CD4-positive, CD25-positive, alpha-beta regulatory T cell (primary cell): Measurements from ENCODE around the gene ITIH5. TPM values are rescaled to one million over a fixed set of nuclear protein-coding genes. Genes with fewer than 3 reads are reported as not detected.
A peak's percentile ranks its signal among the peaks of the same experiment; 100 is the strongest.

ENCODE experiments used
- ATAC-seq, 2 donors: fragments of 150-1000 bp; cut with Tn5 transposase; one replicate each; pipeline ENCODE4 v1.10.0; 2021; ENCODE audit warnings: low read depth in 2 of 2, moderate number of reproducible peaks in 2 of 2, moderate library complexity in 1 of 2
- DNase-seq, 3 donors: peaks; one replicate each; pipeline versions ENCODE4 v3.0.0 to v3.0.0-alpha.2; 2012 to 2022; ENCODE audit warnings: mixed read lengths in 1 of 3
- H3K27ac ChIP-seq: one replicate; pipeline ENCODE4 v1.7.0; 2013; ENCODE audit warnings: mild to moderate bottlenecking, low read length; ENCODE audit not compliant: insufficient read depth, poor library complexity, severe bottlenecking
- H3K27me3 ChIP-seq: one replicate; pipeline ENCODE4 v1.7.0; 2013; ENCODE audit warnings: low read length; ENCODE audit not compliant: control insufficient read depth, insufficient read depth
- H3K36me3 ChIP-seq: one replicate; pipeline ENCODE4 v1.7.0; 2013; ENCODE audit warnings: mild to moderate bottlenecking, low read length, moderate library complexity; ENCODE audit not compliant: control insufficient read depth, insufficient read depth
- H3K4me1 ChIP-seq: 2 replicates; pipeline ENCODE4 v1.7.0; 2013; ENCODE audit warnings: mild to moderate bottlenecking, low read length; ENCODE audit not compliant: insufficient read depth, control insufficient read depth, poor library complexity, severe bottlenecking
- H3K4me3 ChIP-seq: one replicate; pipeline ENCODE4 v1.7.0; 2013; ENCODE audit warnings: low read depth, mild to moderate bottlenecking, low read length, moderate library complexity
- H3K9me3 ChIP-seq, 2 experiments: 1 replicate in 1 of 2; 2 replicates in 1 of 2; pipeline ENCODE4 v1.7.0; 2013; ENCODE audit warnings: low read length in 2 of 2, mild to moderate bottlenecking in 1 of 2, moderate library complexity in 1 of 2; ENCODE audit not compliant: control insufficient read depth in 2 of 2
- H3K27ac Mint-ChIP-seq, 3 donors: one replicate each; pipeline ENCODE4 v1.8.0; 2020 to 2022; ENCODE audit warnings: mild to moderate bottlenecking in 3 of 3, mixed read lengths in 3 of 3, moderate library complexity in 2 of 3
- H3K27me3 Mint-ChIP-seq: one replicate; pipeline ENCODE4 v1.8.0; 2022; ENCODE audit warnings: mild to moderate bottlenecking, mixed read lengths
- H3K36me3 Mint-ChIP-seq: one replicate; pipeline ENCODE4 v1.8.0; 2020; ENCODE audit warnings: mixed read lengths
- H3K4me1 Mint-ChIP-seq, 4 donors: one replicate each; pipeline ENCODE4 v1.8.0; 2020 to 2022; ENCODE audit warnings: mixed read lengths in 4 of 4, mild to moderate bottlenecking in 1 of 4
- H3K4me3 Mint-ChIP-seq, 4 donors: one replicate each; pipeline ENCODE4 v1.8.0; 2020 to 2022; ENCODE audit warnings: mild to moderate bottlenecking in 4 of 4, mixed read lengths in 4 of 4, moderate library complexity in 3 of 4
- H3K9me3 Mint-ChIP-seq, 7 donors: one replicate each; pipeline ENCODE4 v1.8.0; 2020 to 2022; ENCODE audit warnings: mixed read lengths in 7 of 7, mild to moderate bottlenecking in 3 of 7, moderate library complexity in 2 of 7
- polyA plus RNA-seq, 4 donors: library from polyadenylated mRNA; unstranded; fragments of 300-500 nt; fragmentation: Illumina TruSeq; gene quantifications; one replicate each; pipeline ENCODE4 v1.2.3, GENCODE V29; 2021
- total RNA-seq: library from RNA; stranded (reverse); gene quantifications from one replicate; pipeline ENCODE4 v1.2.3, GENCODE V29; 2022

ITIH5 gene
- total and polyA plus RNA-seq, 5 donors from 2014 or later, result not detected

DNA sequence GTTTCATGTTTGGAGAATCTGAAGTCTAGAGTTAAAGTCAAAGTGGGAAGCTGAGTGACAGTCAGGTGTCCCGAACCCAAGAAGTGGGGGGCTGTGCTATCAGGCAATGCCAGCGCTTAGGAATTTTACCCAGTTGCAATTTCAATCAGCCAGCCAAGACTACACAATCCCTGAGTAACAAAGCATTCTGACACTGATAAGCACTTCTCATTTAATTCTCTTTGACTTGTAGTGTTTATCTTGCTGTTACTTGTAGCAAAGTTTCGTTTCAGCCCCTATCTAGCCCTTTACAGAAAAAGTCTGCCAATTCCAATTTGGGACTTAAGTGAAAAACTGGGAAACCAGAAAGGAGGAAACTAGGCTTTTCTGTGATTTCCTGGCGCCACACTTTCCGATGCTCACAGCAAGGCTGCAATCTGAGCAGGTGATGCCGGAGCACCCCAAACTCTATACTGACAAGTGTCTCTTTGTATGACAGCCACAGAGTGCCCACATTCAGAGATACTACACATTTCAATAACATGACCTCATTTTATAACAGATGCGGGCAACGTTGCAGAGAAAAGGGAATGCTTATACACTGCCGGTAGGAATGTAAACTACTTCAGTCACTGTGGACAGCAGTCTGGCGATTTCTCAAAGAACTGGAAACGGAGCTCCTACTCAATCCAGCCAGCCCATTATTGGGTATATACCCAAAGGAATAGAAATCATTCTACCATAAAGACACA is 61.0 kb downstream of the ITIH5 start:
- DNase-seq, result no peak
- H3K9me3 Mint-ChIP-seq, result no peaks in the 10 kb centered on the region
- H3K36me3 ChIP-seq, result no peaks in the 10 kb centered on the region
- peaks cover 0 to 6% (median 0%) of the 10 kb centered on the region in 4 donors for H3K4me1 Mint-ChIP-seq
- no peaks in the 10 kb centered on the region for H3K27me3 ChIP-seq
- H3K27me3 Mint-ChIP-seq, result peaks cover 4% of the 10 kb centered on the region
- no peaks in the 10 kb centered on the region for H3K9me3 ChIP-seq
- H3K27ac ChIP-seq, result no peak overlapping the region
- no peaks in the 10 kb centered on the region for H3K36me3 Mint-ChIP-seq
- H3K27ac Mint-ChIP-seq, result no peak overlapping the region
- ATAC-seq, result no peak
- no peaks in the 10 kb centered on the region for H3K4me1 ChIP-seq
- no peak overlapping the region for H3K4me3 Mint-ChIP-seq
- H3K4me3 ChIP-seq, result no peak overlapping the region

DNA sequence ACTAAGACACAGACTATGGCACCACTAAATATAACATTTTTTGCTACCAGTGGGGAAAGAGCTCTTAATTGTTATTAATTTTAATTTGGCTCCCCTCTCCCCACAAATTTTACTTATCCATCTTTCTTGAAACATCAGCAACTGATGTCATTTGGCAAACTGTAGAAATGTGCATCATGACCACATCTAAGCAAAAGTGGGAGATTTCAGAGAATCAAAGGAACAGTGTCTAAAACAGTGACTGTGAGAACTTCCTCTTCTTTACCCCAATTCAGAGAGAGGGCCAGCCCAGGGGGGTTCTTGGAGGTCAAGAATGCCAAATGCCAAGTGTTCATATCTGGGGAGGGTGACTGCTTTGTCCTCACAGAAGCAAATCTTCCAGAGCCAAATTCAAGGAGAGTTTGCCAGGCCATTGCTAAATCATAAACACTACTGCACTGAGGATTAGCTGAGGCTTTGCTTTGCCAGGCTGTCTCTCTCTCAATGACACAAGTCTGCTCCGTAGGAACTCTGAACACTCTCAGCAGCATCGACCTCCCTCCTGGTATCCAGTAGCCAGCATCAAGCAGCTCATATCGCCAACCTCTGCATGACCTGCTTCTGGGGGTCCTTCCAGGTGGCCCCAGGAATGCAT is 65.6 kb downstream of the ITIH5 start:
- Mint-ChIP-seq H3K27me3 (peaks cover 15% of the 10 kb centered on the region), H3K36me3 (no peaks in the 10 kb centered on the region), H3K4me1 (peaks cover 0 to 6% (median 0%) of the 10 kb centered on the region in 4 donors), H3K9me3 (peaks cover 0 to 4% (median 0%) of the 10 kb centered on the region in 7 donors), H3K4me3 (no peak overlapping the region), H3K27ac (no peak overlapping the region)
- no peaks in the 10 kb centered on the region for H3K4me1 ChIP-seq
- H3K36me3 ChIP-seq, result no peaks in the 10 kb centered on the region
- no peak overlapping the region for H3K27ac ChIP-seq
- ATAC-seq, result no peak
- no peak overlapping the region for H3K4me3 ChIP-seq
- peaks cover 2% of the 10 kb centered on the region for H3K27me3 ChIP-seq
- H3K9me3 ChIP-seq, result no peaks in the 10 kb centered on the region
- DNase-seq, result no peak

DNA sequence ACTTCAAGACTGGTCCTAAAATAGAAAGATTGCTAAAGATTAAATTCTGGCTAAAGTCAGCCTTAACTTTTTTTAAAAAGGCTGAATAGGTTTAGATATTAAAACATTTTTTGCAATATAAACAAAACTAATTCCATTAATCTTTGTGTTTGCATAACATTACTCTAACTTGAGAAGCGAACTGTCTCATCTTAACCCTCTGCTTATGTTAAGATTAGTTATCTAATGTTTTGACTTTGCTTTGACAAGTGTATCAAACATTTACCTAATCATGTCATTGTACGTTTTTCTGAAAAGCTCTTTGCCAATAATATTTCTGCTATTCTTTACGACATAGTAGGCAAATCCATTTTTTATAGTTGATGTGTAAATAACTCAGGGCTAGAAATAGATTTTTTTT is 68.0 kb downstream of the ITIH5 start:
- ATAC-seq, result no peak
- H3K4me3 Mint-ChIP-seq, result no peak overlapping the region

GRCh38 chr10:7596356-7596755 is 70.4 kb downstream of the ITIH5 start:
- Histone ChIP-seq H3K4me1 (no peaks in the 10 kb centered on the region), H3K36me3 (no peaks in the 10 kb centered on the region), H3K4me3 (no peak overlapping the region), H3K27ac (no peak overlapping the region), H3K27me3 (peaks cover 2% of the 10 kb centered on the region), H3K9me3 (no peaks in the 10 kb centered on the region)
- H3K36me3 Mint-ChIP-seq, result no peaks in the 10 kb centered on the region
- H3K4me1 Mint-ChIP-seq, result peaks cover 0 to 5% (median 0%) of the 10 kb centered on the region in 4 donors
- peaks cover 15% of the 10 kb centered on the region for H3K27me3 Mint-ChIP-seq
- no peak overlapping the region for H3K27ac Mint-ChIP-seq
- ATAC-seq, result no peak
- DNase-seq, result no peak
- peaks cover 0 to 4% (median 0%) of the 10 kb centered on the region in 7 donors for H3K9me3 Mint-ChIP-seq
- H3K4me3 Mint-ChIP-seq, result no peak overlapping the region

More for the DNA sequence above, 68.0 kb downstream of the ITIH5 start:
- Mint-ChIP-seq H3K4me1 (peaks cover 0 to 6% (median 0%) of the 10 kb centered on the region in 4 donors), H3K9me3 (peaks cover 0 to 4% (median 0%) of the 10 kb centered on the region in 7 donors), H3K36me3 (no peaks in the 10 kb centered on the region), H3K27ac (no peak overlapping the region), H3K27me3 (peaks cover 19% of the 10 kb centered on the region)
- Histone ChIP-seq H3K4me3 (no peak overlapping the region), H3K36me3 (no peaks in the 10 kb centered on the region), H3K9me3 (no peaks in the 10 kb centered on the region), H3K4me1 (no peaks in the 10 kb centered on the region), H3K27me3 (peaks cover 2% of the 10 kb centered on the region), H3K27ac (no peak overlapping the region)
- no peak for DNase-seq

DNA sequence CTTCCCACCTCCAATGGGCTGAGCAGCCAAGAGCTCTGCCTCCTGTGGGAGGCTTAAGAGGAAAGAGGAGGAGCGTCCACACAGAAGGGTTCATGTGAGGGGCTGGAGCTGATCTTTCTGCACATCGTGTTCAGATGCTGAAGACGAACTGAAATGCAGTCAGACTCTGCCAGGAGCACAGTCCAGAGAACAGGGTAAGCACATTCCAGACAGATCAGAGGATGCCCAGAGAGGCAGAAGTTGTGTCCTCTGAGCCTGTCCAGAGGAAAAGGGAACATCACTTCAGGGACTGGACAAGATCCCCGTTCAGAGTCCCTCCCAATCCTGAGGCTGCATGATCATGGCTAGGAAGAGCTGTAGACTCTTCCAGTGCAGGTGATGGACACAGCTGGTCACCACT is 72.9 kb downstream of the ITIH5 start:
- Histone ChIP-seq H3K4me3 (no peak overlapping the region), H3K27ac (no peak overlapping the region), H3K4me1 (no peaks in the 10 kb centered on the region), H3K9me3 (no peaks in the 10 kb centered on the region), H3K36me3 (no peaks in the 10 kb centered on the region), H3K27me3 (no peaks in the 10 kb centered on the region)
- DNase-seq (no peak), ATAC-seq (no peak)
- Mint-ChIP-seq H3K4me1 (no peaks in the 10 kb centered on the region), H3K27me3 (peaks cover 9% of the 10 kb centered on the region), H3K36me3 (no peaks in the 10 kb centered on the region), H3K27ac (no peak overlapping the region), H3K4me3 (no peak overlapping the region), H3K9me3 (peaks cover 0 to 2% (median 0%) of the 10 kb centered on the region in 7 donors)

DNA sequence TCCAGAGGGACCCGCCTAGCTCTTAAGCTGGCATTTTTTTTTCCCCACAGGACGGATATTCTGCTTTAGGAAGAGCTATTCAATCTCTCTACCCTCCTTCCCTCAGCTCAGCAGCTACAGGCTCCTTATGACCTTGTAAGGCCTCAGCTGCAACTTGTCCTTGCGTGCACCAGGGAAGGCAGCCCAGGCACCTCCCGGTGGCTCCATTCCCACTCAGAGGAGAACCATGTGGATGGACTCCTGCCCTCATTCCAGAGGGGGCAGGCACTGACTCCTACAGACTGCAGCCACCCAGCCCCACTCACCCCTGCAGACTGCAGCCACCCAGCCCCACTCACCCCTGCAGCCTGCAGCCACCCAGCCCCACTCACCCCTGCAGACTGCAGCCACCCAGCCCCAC is 73.7 kb downstream of the ITIH5 start:
- H3K36me3 Mint-ChIP-seq, result no peaks in the 10 kb centered on the region
- H3K27me3 Mint-ChIP-seq, result peaks cover 9% of the 10 kb centered on the region
- H3K9me3 Mint-ChIP-seq, result peaks cover 0 to 2% (median 0%) of the 10 kb centered on the region in 7 donors
- ATAC-seq, result no peak
- Histone ChIP-seq H3K27ac (no peak overlapping the region), H3K27me3 (no peaks in the 10 kb centered on the region), H3K4me3 (no peak overlapping the region), H3K36me3 (no peaks in the 10 kb centered on the region), H3K4me1 (no peaks in the 10 kb centered on the region), H3K9me3 (no peaks in the 10 kb centered on the region)
- no peak overlapping the region for H3K4me3 Mint-ChIP-seq
- DNase-seq, result no peak
- no peak overlapping the region for H3K27ac Mint-ChIP-seq
- H3K4me1 Mint-ChIP-seq, result no peaks in the 10 kb centered on the region

- Mint-ChIP-seq H3K36me3 (no peaks in the 10 kb centered on the region), H3K9me3 (peaks cover 0 to 2% (median 0%) of the 10 kb centered on the region in 7 donors), H3K27me3 (peaks cover 8% of the 10 kb centered on the region), H3K4me1 (no peaks in the 10 kb centered on the region), H3K4me3 (no peak overlapping the region), H3K27ac (no peak overlapping the region)
- Histone ChIP-seq H3K27ac (no peak overlapping the region), H3K36me3 (no peaks in the 10 kb centered on the region), H3K4me1 (no peaks in the 10 kb centered on the region), H3K4me3 (no peak overlapping the region), H3K9me3 (no peaks in the 10 kb centered on the region), H3K27me3 (no peaks in the 10 kb centered on the region)
- no peak for ATAC-seq
- DNase-seq, result no peak
Observed at GRCh38 chr10:7592627-7593026, 74.1 kb downstream of the ITIH5 start.

- H3K27ac ChIP-seq, result no peak overlapping the region
- no peak for DNase-seq
- H3K4me3 Mint-ChIP-seq, result no peak overlapping the region
- H3K27me3 ChIP-seq, result no peaks in the 10 kb centered on the region
- no peaks in the 10 kb centered on the region for H3K36me3 ChIP-seq
- H3K4me3 ChIP-seq, result no peak overlapping the region
- peaks cover 10% of the 10 kb centered on the region for H3K27me3 Mint-ChIP-seq
- peak overlapping the region in 1 of 3 donors; percentile 91 for H3K27ac Mint-ChIP-seq
- no peak for ATAC-seq
- peaks cover 0 to 5% (median 2%) of the 10 kb centered on the region in 4 donors for H3K4me1 Mint-ChIP-seq
- H3K9me3 Mint-ChIP-seq, result peaks cover 0 to 2% (median 0%) of the 10 kb centered on the region in 7 donors
- no peaks in the 10 kb centered on the region for H3K36me3 Mint-ChIP-seq
- no peaks in the 10 kb centered on the region for H3K4me1 ChIP-seq
- H3K9me3 ChIP-seq, result no peaks in the 10 kb centered on the region
Observed at GRCh38 chr10:7590271-7590670, 76.5 kb downstream of the ITIH5 start.
